Fibroblast of lung (primary cell): ENCODE data around the gene ZMAT3.

Experiments
- EZH2 ChIP-seq: IDR thresholded peaks from 2 replicates; pipeline ENCODE4 v1.5.1; 2012; ENCODE audit warnings: low read length, control low read depth, mild to moderate bottlenecking; ENCODE audit errors: missing control alignments
- TF ChIP-seq, protein P1 (sequence below), 2 donors: IDR thresholded peaks in 1 of 2; conservative IDR thresholded peaks in 1 of 2; 1 replicate in 1 of 2; 2 replicates in 1 of 2; pipeline ENCODE4 v1.5.1; 2011 to 2012; ENCODE audit warnings: low read length in 2 of 2, control low read depth in 1 of 2, inconsistent platforms in 1 of 2, low read depth in 1 of 2, mild to moderate bottlenecking in 1 of 2

GRCh38 chr3:179045719-179046402 lies 25.7 kb downstream of the ZMAT3 start:
- TF ChIP-seq, protein P1, sequence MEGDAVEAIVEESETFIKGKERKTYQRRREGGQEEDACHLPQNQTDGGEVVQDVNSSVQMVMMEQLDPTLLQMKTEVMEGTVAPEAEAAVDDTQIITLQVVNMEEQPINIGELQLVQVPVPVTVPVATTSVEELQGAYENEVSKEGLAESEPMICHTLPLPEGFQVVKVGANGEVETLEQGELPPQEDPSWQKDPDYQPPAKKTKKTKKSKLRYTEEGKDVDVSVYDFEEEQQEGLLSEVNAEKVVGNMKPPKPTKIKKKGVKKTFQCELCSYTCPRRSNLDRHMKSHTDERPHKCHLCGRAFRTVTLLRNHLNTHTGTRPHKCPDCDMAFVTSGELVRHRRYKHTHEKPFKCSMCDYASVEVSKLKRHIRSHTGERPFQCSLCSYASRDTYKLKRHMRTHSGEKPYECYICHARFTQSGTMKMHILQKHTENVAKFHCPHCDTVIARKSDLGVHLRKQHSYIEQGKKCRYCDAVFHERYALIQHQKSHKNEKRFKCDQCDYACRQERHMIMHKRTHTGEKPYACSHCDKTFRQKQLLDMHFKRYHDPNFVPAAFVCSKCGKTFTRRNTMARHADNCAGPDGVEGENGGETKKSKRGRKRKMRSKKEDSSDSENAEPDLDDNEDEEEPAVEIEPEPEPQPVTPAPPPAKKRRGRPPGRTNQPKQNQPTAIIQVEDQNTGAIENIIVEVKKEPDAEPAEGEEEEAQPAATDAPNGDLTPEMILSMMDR (conservative IDR thresholded peaks at IDR 0.05 in 1 of 2, IDR thresholded peaks at IDR 0.05 in 1 of 2; ENCODE audit: low read depth in 1 of 2, low read length in 2 of 2), result no peak
- no peak for TF ChIP-seq EZH2
